WTC11 (cell line): ENCODE measurements around the gene PDZD7. TPM values are rescaled to one million over a fixed set of nuclear protein-coding genes. Genes with fewer than 3 reads are reported as not detected.
A peak's percentile ranks its signal among the peaks of the same experiment; 100 is the strongest.

Source experiments
- ATAC-seq: fragments of 200-7000 bp; cut with Tn5 transposase; 2 replicates; pipeline ENCODE4 v1.10.0; 2021; ENCODE audit warnings: mild to moderate bottlenecking, moderate library complexity
- CTCF ChIA-PET: fragments of 300-600 bp; sonication (Branson Sonifier 250); formaldehyde crosslinking; loops from one replicate; lab custom pipeline; 2021; ENCODE audit warnings: antibody characterized with exemption; lab: Charles Lee
- POLR2A ChIA-PET: fragments of 350-600 bp; sonication (Branson Sonifier 250); formaldehyde crosslinking; loops from one replicate; lab custom pipeline; 2021; ENCODE audit warnings: antibody characterized with exemption; lab: Charles Lee
- DNase-seq: peaks from one replicate; pipeline ENCODE4 v3.0.0; 2021; ENCODE audit warnings: low spot score
- H3K27ac Mint-ChIP-seq: 2 replicates; pipeline ENCODE4 v1.8.0; 2021; ENCODE audit warnings: mixed read lengths
- H3K27me3 Mint-ChIP-seq: 2 replicates; pipeline ENCODE4 v1.8.0; 2021; ENCODE audit warnings: low read depth, mild to moderate bottlenecking, moderate library complexity, mixed read lengths
- H3K36me3 Mint-ChIP-seq: 2 replicates; pipeline ENCODE4 v1.8.0; 2021; ENCODE audit warnings: mixed read lengths
- H3K4me1 Mint-ChIP-seq: 2 replicates; pipeline ENCODE4 v1.8.0; 2022; ENCODE audit warnings: mixed read lengths
- H3K4me3 Mint-ChIP-seq: 2 replicates; pipeline ENCODE4 v1.8.0; 2021; ENCODE audit warnings: mild to moderate bottlenecking, moderate library complexity, mixed read lengths
- H3K9me3 Mint-ChIP-seq: 2 replicates; pipeline ENCODE4 v1.8.0; 2021; ENCODE audit warnings: mixed read lengths
- ARID4B ChIP-seq: sonication (generic); formaldehyde crosslinking; IDR thresholded peaks from 2 replicates; pipeline ENCODE4 v1.8.0; 2023; ENCODE audit warnings: missing genetic modification reagents, mild to moderate bottlenecking, borderline replicate concordance
- CTCF ChIP-seq: fragments of 200-600 bp; IDR thresholded peaks from 2 replicates; pipeline ENCODE4 v1.8.0; 2022; ENCODE audit warnings: antibody characterized with exemption
- ETV6 ChIP-seq: sonication (generic); formaldehyde crosslinking; IDR thresholded peaks from 2 replicates; pipeline ENCODE4 v1.8.1; 2022; ENCODE audit warnings: mild to moderate bottlenecking, missing genetic modification reagents
- IRF1 ChIP-seq: sonication (generic); formaldehyde crosslinking; IDR thresholded peaks from 2 replicates; pipeline ENCODE4 v1.8.0; 2023; ENCODE audit warnings: missing genetic modification reagents
- JUN ChIP-seq: sonication (generic); formaldehyde crosslinking; IDR thresholded peaks from 2 replicates; pipeline ENCODE4 v1.8.0; 2023; ENCODE audit warnings: mild to moderate bottlenecking, missing genetic modification reagents
- KAT7 ChIP-seq: sonication (generic); formaldehyde crosslinking; IDR thresholded peaks from 2 replicates; pipeline ENCODE4 v1.8.1; 2023; ENCODE audit warnings: missing genetic modification reagents, mild to moderate bottlenecking, borderline replicate concordance
- MYBL2 ChIP-seq: sonication (generic); formaldehyde crosslinking; IDR thresholded peaks from 2 replicates; pipeline ENCODE4 v1.8.1; 2023; ENCODE audit warnings: mild to moderate bottlenecking, moderate library complexity, missing genetic modification reagents
- NFATC4 ChIP-seq: fragments of 250-450 bp; sonication (Bioruptor Pico); IDR thresholded peaks from 2 replicates; pipeline ENCODE4 v1.9.0; 2021; ENCODE audit warnings: mild to moderate bottlenecking
- NFE2L1 ChIP-seq: sonication (generic); formaldehyde crosslinking; IDR thresholded peaks from 2 replicates; pipeline ENCODE4 v1.8.1; 2023; ENCODE audit warnings: missing genetic modification reagents
- OVOL2 ChIP-seq: fragments of 250-450 bp; sonication (Bioruptor Pico); IDR thresholded peaks from 2 replicates; pipeline ENCODE4 v1.9.0; 2021; ENCODE audit warnings: mild to moderate bottlenecking, borderline replicate concordance
- TCF7 ChIP-seq: sonication (generic); formaldehyde crosslinking; IDR thresholded peaks from 2 replicates; pipeline ENCODE4 v1.8.0; 2022; ENCODE audit warnings: mild to moderate bottlenecking, low read depth, missing genetic modification reagents, moderate library complexity
- ZMAT4 ChIP-seq: fragments of 250-450 bp; sonication (Bioruptor Pico); IDR thresholded peaks from 2 replicates; pipeline ENCODE4 v1.9.0; 2021; ENCODE audit warnings: mild to moderate bottlenecking
- ZNF219 ChIP-seq: sonication (generic); formaldehyde crosslinking; IDR thresholded peaks from 2 replicates; pipeline ENCODE4 v1.8.0; 2023; ENCODE audit warnings: missing genetic modification reagents, mild to moderate bottlenecking, borderline replicate concordance
- ZNF532 ChIP-seq: fragments of 250-450 bp; sonication (Bioruptor Pico); IDR thresholded peaks from 2 replicates; pipeline ENCODE4 v1.9.0; 2021; ENCODE audit warnings: mild to moderate bottlenecking, borderline replicate concordance
- total RNA-seq: library from RNA; stranded (reverse); gene quantifications from 3 replicates; pipeline ENCODE4 v1.2.3, GENCODE V29; 2021

The PDZD7 gene
- total RNA-seq, 1 experiment from 2014 or later = 2.6 TPM

- TF ChIP-seq NFATC4 (CRISPR knock-in tag) (no peak), CTCF (peak; percentile 29)
- TF ChIP-seq, all 79 proteins: peak for 1
- Mint-ChIP-seq H3K27ac (no peak overlapping the region), H3K9me3 (no peaks in the 10 kb centered on the region), H3K27me3 (peaks cover 43% of the 10 kb centered on the region), H3K36me3 (no peaks in the 10 kb centered on the region), H3K4me1 (peaks cover 15% of the 10 kb centered on the region), H3K4me3 (no peak overlapping the region)
- DNase-seq (peak; percentile 71), ATAC-seq (0 out of 2 replicates have a peak, but pooled peaks have one; percentile 3)
- CTCF ChIA-PET = interaction anchor here (0.6 to 9.7 kb wide), 19 partner anchors 8 to 250 kb away, joined by 3 to 143 read pairs (median 5); partner anchors contain the start of genes KAZALD1, MRPL43 and TWNK
- POLR2A ChIA-PET = no interaction called here
Observed at GRCh38 chr10:101038484-101038883, 7.6 kb upstream of the PDZD7 start.

- ChIA-PET POLR2A (interaction anchor here (0.6 kb wide), 1 partner anchor 363 kb away, joined by 5 read pairs; no protein-coding TSS in a partner anchor), CTCF (interaction anchor here (3.2 to 9.7 kb wide), 3 partner anchors 14 to 26 kb away, joined by 26 to 143 read pairs (median 99); partner anchors contain the start of gene KAZALD1)
- no peak for TF ChIP-seq ETV6 (CRISPR knock-in tag)
- no peak for TF ChIP-seq TCF7 (CRISPR knock-in tag)
- TF ChIP-seq ZMAT4 (CRISPR knock-in tag) = no peak
- TF ChIP-seq IRF1 = no peak
- no peak for TF ChIP-seq JUN (CRISPR knock-in tag)
- no peak for TF ChIP-seq ZNF219 (CRISPR knock-in tag)
- no peak for TF ChIP-seq OVOL2 (CRISPR knock-in tag)
- no peak for TF ChIP-seq ARID4B (CRISPR knock-in tag)
- TF ChIP-seq KAT7 (CRISPR knock-in tag) = no peak
- no peak for TF ChIP-seq ZNF532 (CRISPR knock-in tag)
- no peak for TF ChIP-seq NFE2L1 (CRISPR knock-in tag)
- no peak for TF ChIP-seq MYBL2 (CRISPR knock-in tag)
- Mint-ChIP-seq H3K4me3 (no peak overlapping the region), H3K36me3 (no peaks in the 10 kb centered on the region), H3K9me3 (no peaks in the 10 kb centered on the region), H3K27ac (no peak overlapping the region), H3K4me1 (peaks cover 12% of the 10 kb centered on the region), H3K27me3 (peaks cover 55% of the 10 kb centered on the region)
- DNase-seq (no peak), ATAC-seq (no peak)
Observed at GRCh38 chr10:101036726-101037125, 5.8 kb upstream of the PDZD7 start.
